Right lobe of liver (tissue), 6 donors: ENCODE measurements around the gene UBLCP1. TPM values are rescaled to one million over a fixed set of nuclear protein-coding genes. Genes with fewer than 3 reads are reported as not detected.

Source experiments
- ATAC-seq, 4 donors: fragments of 200-7000 bp; cut with Tn5 transposase; one replicate each; pipeline ENCODE4 v1.9.1; 2020; ENCODE audit warnings: mild to moderate bottlenecking in 4 of 4, moderate library complexity in 4 of 4
- DNase-seq, 3 donors: peaks; one replicate each; pipeline ENCODE4 v3.0.0-alpha.2; 2020
- H3K27ac ChIP-seq, 3 donors: fragments of 200-600 bp; one replicate each; pipeline ENCODE4 v1.8.0; 2022
- H3K27me3 ChIP-seq, 2 donors: fragments of 200-600 bp; one replicate each; pipeline ENCODE4 v1.8.0; 2022
- H3K36me3 ChIP-seq, 4 donors: fragments of 200-600 bp; sonication (generic) in 1 of 4; one replicate each; pipeline versions ENCODE4 v1.5.1 to v1.8.0; 2017 to 2022; ENCODE audit warnings: control low read depth in 1 of 4
- H3K4me1 ChIP-seq, 4 donors: fragments of 200-600 bp; sonication (generic) in 1 of 4; one replicate each; pipeline versions ENCODE4 v1.5.1 to v1.8.0; 2017 to 2022; ENCODE audit warnings: control low read depth in 1 of 4
- H3K4me3 ChIP-seq, 3 donors: fragments of 200-600 bp; one replicate each; pipeline ENCODE4 v1.8.0; 2022
- H3K9me3 ChIP-seq, 4 donors: fragments of 200-600 bp; sonication (generic) in 1 of 4; one replicate each; pipeline versions ENCODE4 v1.5.1 to v1.8.0; 2017 to 2022; ENCODE audit warnings: control low read depth in 1 of 4
- CTCF ChIP-seq, 4 donors: fragments of 200-600 bp in 3 of 4; fragments of 450-650 bp in 1 of 4; IDR thresholded peaks; one replicate each; pipeline versions ENCODE4 v1.5.1 to v1.8.0; 2016 to 2022; ENCODE audit warnings: antibody characterized with exemption in 4 of 4, mild to moderate bottlenecking in 2 of 4
- POLR2A ChIP-seq: fragments of 450-650 bp; IDR thresholded peaks from one replicate; pipeline ENCODE4 v1.6.1; 2017; ENCODE audit warnings: antibody characterized with exemption, mild to moderate bottlenecking
- WGBS: methylation state at CpG from one replicate; pipeline ENCODE4 v1.1.6; 2018; ENCODE audit warnings: low coverage, low lambda C conversion rate; ENCODE audit not compliant: insufficient coverage; ENCODE audit errors: missing lambda C conversion rate; 5-methylcytosine and 5-hydroxymethylcytosine counted together
- intact Hi-C, 2 donors: fragments of 100-400 bp; cut with DNase I; formaldehyde crosslinking; loops; one replicate each; pipeline versions ENCODE4 v1.11.2 to v1.14.1; 2022
- total RNA-seq, 6 experiments: library from RNA; depleted of rRNA in 2 of 6; stranded (reverse); fragments of >200 nt in 2 of 6; fragmentation: NEBNext Ultra II Directional in 3 of 6; extraction: Animal tissue kit (Norgen Biotek cat#: 25700) in 3 of 6; gene quantifications; one replicate each; pipeline versions ENCODE4 v1.1.0 to v1.2.4, GENCODE V29; 2016 to 2023
- donor health status: DM: no; HTN: yes; CAD: no.
- donor health status: DM: no; HTN: no; CAD: no.
- donor health status: DM: no; HTN: no; CAD: no.
- donor health status: DM: no; HTN: yes; CAD: no.
- donor health status: DM: no; HTN: yes; CAD: no.

Gene UBLCP1
- total RNA-seq, 6 experiments from 2014 or later = 5.5 to 13.8 (median 8.1) TPM

- no peak for DNase-seq
- Histone ChIP-seq H3K4me3 (no peak overlapping the region), H3K9me3 (no peaks in the 10 kb centered on the region), H3K36me3 (no peaks in the 10 kb centered on the region), H3K27me3 (no peaks in the 10 kb centered on the region), H3K27ac (no peak overlapping the region), H3K4me1 (no peaks in the 10 kb centered on the region)
- intact Hi-C loops = no loop called here
- TF ChIP-seq CTCF (IDR thresholded peaks at IDR 0.05) (no peak), POLR2A (no peak)
- WGBS = 65% methylated on average over 4 of the region's 4 CpGs
- ATAC-seq = no peak
These were observed 22.7 kb upstream of the UBLCP1 start for GRCh38 chr5:159240301-159240870.

GRCh38 chr5:159241946-159242552 lies 21.0 kb upstream of the UBLCP1 start:
- no peak for DNase-seq
- H3K9me3 ChIP-seq = no peaks in the 10 kb centered on the region
- H3K4me1 ChIP-seq = no peaks in the 10 kb centered on the region
- no peak for ATAC-seq
- no peaks in the 10 kb centered on the region for H3K27me3 ChIP-seq
- no peak overlapping the region for H3K27ac ChIP-seq
- H3K36me3 ChIP-seq = no peaks in the 10 kb centered on the region
- TF ChIP-seq CTCF (IDR thresholded peaks at IDR 0.05) (no peak), POLR2A (no peak)
- intact Hi-C loops = no loop called here
- no peak overlapping the region for H3K4me3 ChIP-seq
- 21% methylated on average over 2 of the region's 2 CpGs for WGBS

GRCh38 chr5:159242656-159243055 lies 20.4 kb upstream of the UBLCP1 start:
- Histone ChIP-seq H3K27ac (no peak overlapping the region), H3K9me3 (no peaks in the 10 kb centered on the region), H3K4me1 (no peaks in the 10 kb centered on the region), H3K36me3 (no peaks in the 10 kb centered on the region), H3K4me3 (no peak overlapping the region), H3K27me3 (no peaks in the 10 kb centered on the region)
- ATAC-seq = no peak
- no peak for TF ChIP-seq CTCF (IDR thresholded peaks at IDR 0.05)
- TF ChIP-seq POLR2A = no peak
- no peak for DNase-seq
- WGBS = 27% methylated on average over 2 of the region's 4 CpGs
- intact Hi-C loops = no loop called here

GRCh38 chr5:159243385-159243784 lies 19.7 kb upstream of the UBLCP1 start:
- no peak for DNase-seq
- intact Hi-C loops = no loop called here
- Histone ChIP-seq H3K27me3 (no peaks in the 10 kb centered on the region), H3K4me1 (no peaks in the 10 kb centered on the region), H3K4me3 (no peak overlapping the region), H3K27ac (no peak overlapping the region), H3K36me3 (no peaks in the 10 kb centered on the region), H3K9me3 (no peaks in the 10 kb centered on the region)
- TF ChIP-seq POLR2A (no peak), CTCF (IDR thresholded peaks at IDR 0.05) (no peak)
- no peak for ATAC-seq
